PFSK-1 (cell line): ENCODE measurements around the gene SUCLG2.

Experiments used
- FOXP2 ChIP-seq: optimal IDR thresholded peaks from 2 replicates; pipeline ENCODE3; 2011; ENCODE audit warnings: borderline replicate concordance, control low read depth, inconsistent platforms; ENCODE audit not compliant: insufficient read depth; ENCODE audit errors: extremely low read length, extremely low read depth
- POLR2AphosphoS5 ChIP-seq: IDR thresholded peaks from 2 replicates; pipeline ENCODE4 v1.6.1; 2012; ENCODE audit warnings: low read depth, mild to moderate bottlenecking, control low read depth, low read length, moderate library complexity
- SIN3A ChIP-seq: IDR thresholded peaks from 2 replicates; pipeline ENCODE4 v1.6.1; 2012; ENCODE audit warnings: mild to moderate bottlenecking, low read length, moderate library complexity, borderline replicate concordance; ENCODE audit not compliant: insufficient read depth
- TAF1 ChIP-seq: IDR thresholded peaks from 2 replicates; pipeline ENCODE4 v1.6.1; 2012; ENCODE audit warnings: low read length, control low read depth, borderline replicate concordance; ENCODE audit not compliant: insufficient read depth
- TF ChIP-seq, protein P1 (sequence below), 2 experiments: IDR thresholded peaks; 2 replicates each; pipeline versions ENCODE4 v1.6.1 to v1.8.0; 2011 to 2012; ENCODE audit warnings: low read depth in 2 of 2, low read length in 2 of 2, control low read depth in 1 of 2, inconsistent platforms in 1 of 2, mild to moderate bottlenecking in 1 of 2, moderate library complexity in 1 of 2; ENCODE audit not compliant: insufficient read depth in 1 of 2

The SUCLG2 gene

DNA sequence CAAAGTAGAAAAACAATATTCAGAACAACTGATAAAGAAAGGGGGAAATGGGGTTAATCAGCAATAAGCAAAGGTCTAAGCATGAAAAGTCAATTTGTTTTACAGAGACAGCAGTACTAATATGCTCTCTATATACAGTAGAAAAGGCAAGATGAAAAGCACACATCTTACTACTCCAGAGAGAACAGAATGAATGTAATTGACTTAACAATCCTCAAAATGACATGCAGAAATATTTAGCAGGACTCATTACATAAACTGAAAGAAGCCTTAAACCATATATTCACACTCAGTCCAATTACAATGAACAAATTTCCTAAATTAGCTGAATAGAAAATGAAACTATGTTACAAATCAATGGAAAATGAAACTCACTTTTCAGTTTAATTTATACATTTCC lies 319.8 kb downstream of the SUCLG2 start:
- no peak for TF ChIP-seq TAF1

DNA sequence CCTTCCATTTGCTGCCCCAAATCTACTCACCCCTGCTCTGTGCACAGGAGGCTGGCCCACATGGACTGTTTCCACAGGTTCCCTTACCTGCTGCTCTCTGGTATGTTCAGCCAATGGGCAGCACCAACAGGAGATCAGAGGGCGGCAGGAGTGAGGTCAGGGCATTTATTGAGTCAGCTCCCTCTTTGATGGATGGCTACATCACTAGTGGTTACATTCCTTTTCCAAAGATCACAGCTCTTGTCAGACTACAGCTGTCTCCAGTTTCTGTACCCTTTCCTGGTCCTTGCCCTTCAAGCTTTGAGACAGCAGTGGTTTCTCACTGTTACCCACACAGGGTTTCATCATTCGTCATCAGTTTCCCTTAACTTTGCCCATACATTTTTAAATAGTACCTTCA lies 325.1 kb downstream of the SUCLG2 start:
- TF ChIP-seq SIN3A (no peak), FOXP2 (no peak), TAF1 (no peak), POLR2AphosphoS5 (no peak)
- TF ChIP-seq, protein P1, sequence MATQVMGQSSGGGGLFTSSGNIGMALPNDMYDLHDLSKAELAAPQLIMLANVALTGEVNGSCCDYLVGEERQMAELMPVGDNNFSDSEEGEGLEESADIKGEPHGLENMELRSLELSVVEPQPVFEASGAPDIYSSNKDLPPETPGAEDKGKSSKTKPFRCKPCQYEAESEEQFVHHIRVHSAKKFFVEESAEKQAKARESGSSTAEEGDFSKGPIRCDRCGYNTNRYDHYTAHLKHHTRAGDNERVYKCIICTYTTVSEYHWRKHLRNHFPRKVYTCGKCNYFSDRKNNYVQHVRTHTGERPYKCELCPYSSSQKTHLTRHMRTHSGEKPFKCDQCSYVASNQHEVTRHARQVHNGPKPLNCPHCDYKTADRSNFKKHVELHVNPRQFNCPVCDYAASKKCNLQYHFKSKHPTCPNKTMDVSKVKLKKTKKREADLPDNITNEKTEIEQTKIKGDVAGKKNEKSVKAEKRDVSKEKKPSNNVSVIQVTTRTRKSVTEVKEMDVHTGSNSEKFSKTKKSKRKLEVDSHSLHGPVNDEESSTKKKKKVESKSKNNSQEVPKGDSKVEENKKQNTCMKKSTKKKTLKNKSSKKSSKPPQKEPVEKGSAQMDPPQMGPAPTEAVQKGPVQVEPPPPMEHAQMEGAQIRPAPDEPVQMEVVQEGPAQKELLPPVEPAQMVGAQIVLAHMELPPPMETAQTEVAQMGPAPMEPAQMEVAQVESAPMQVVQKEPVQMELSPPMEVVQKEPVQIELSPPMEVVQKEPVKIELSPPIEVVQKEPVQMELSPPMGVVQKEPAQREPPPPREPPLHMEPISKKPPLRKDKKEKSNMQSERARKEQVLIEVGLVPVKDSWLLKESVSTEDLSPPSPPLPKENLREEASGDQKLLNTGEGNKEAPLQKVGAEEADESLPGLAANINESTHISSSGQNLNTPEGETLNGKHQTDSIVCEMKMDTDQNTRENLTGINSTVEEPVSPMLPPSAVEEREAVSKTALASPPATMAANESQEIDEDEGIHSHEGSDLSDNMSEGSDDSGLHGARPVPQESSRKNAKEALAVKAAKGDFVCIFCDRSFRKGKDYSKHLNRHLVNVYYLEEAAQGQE (IDR thresholded peaks at IDR 0.05; ENCODE audit: insufficient read depth in 1 of 2, low read depth in 2 of 2, low read length in 2 of 2) = no peak

DNA sequence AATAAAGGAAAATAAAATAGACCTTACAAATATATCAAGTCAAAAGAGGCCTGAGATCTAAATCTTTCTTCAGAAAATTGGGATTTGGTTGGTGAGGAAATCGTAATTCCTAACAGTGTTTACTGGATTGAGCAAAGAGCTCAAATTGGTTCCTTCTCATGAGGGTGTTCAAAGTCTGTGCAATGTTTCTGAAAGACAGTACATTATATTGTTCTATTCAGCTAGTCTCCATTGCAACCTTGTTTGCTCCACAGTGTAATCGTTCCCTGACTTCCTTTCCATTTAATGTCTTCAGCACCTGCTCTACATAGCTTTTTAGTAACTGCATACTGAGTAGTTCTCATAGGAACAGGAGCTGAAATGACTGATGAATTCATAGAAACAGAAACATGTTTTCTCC lies 326.8 kb downstream of the SUCLG2 start:
- no peak for TF ChIP-seq FOXP2
- no peak for TF ChIP-seq POLR2AphosphoS5
- TF ChIP-seq, protein P1 (IDR thresholded peaks at IDR 0.05; ENCODE audit: insufficient read depth in 1 of 2, low read depth in 2 of 2, low read length in 2 of 2) = no peak
- TF ChIP-seq TAF1 = no peak
- TF ChIP-seq SIN3A = no peak

DNA sequence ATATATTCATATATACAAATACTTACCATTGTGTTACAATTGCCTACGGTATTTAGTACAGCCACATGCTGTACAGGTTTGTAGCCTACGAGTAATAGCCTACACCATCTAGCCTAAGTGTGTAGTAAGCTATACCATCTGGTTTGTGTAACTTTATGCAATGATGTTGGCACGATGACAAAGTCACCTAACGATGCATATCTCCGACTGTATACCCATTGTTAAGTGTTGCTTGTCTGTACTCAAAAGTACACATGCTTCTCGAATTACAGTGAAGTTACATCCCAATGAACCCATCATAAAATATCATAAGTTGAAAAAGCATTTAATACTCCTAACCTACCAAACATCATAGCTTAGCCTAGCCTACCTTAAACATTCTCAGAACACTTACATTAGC lies 329.2 kb downstream of the SUCLG2 start:
- TF ChIP-seq, protein P1 (IDR thresholded peaks at IDR 0.05; ENCODE audit: insufficient read depth in 1 of 2, low read depth in 2 of 2, low read length in 2 of 2) = no peak
- TF ChIP-seq SIN3A = no peak
- no peak for TF ChIP-seq TAF1
- TF ChIP-seq POLR2AphosphoS5 = no peak
- TF ChIP-seq FOXP2 = no peak
